Measurements from ENCODE around the gene ZSWIM6. TPM values are rescaled to one million over a fixed set of nuclear protein-coding genes. Genes with fewer than 3 reads are reported as not detected.
A peak's percentile ranks its signal among the peaks of the same experiment; 100 is the strongest.

ZSWIM6 gene
- total RNA-seq (2014; rRNA removed; shearing (Covaris generic)), result 0.06 TPM in 1 of 2 replicates, not detected in the other
- total RNA-seq (2022), result 0.17 and 0.18 TPM in 2 replicates
- Bru-seq, nascent RNA, result percentile 19 among the genes with signal in this experiment
- percentile 18 among the genes with signal in this experiment for BruChase-seq, experiment 1, labeled RNA remaining after a 6-hour chase
- BruChase-seq, experiment 2, labeled RNA remaining after a 2-hour chase, result percentile 19 among the genes with signal in this experiment
- long read RNA-seq, result 0 reads

DNA sequence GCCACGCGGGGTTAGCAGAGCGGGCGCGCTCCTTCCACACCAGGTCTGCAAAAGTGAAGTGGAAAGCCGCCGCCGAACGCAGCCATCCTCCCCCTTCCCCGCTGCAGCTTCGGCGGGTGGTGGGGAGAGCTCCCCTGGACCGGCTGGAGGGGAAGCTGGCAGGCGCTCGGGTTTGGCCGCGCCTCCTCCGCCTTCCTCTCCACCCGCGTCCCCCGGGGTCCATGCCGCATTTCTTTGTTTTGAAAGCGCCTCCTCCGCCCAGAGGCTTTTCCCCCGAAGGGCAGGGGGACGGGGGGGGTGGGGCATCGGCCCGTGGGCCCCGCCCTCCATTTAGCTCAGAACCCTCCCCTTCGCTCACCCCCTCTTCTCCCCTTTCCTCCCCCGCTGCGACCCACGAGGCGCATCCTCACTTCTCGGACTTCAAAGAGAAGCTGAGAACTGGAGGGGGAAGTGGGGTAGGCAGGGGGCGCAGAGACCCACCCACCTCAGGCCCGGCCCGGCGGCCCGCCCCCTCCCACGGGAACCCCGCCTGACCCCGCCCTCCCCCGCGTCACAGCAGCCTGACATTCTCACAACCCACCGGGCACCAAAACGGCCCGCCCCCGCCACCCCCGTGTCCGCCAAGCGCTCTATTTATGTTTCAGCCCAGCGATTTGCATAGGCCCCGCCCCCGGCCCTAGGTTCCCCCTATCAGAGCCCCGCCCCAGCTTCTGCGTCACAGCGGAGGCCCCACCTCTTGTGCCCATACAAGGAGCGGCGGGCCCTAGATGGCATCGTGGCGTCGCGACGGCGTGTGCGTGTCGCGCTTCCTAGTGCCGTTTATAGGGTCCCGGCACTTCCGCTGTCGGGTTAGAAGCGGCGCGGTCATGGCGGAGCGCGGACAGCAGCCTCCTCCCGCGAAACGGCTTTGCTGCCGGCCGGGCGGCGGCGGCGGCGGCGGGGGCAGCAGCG lies at the start of gene ZSWIM6:
TSS of gene ZSWIM6 (plus strand) at position 852 of the 951 bp plus-strand sequence. CDS start at position 867, 15 bp downstream.
- DNase-seq (ENCODE audit: low spot score), result peak; percentile 37
- no TSS peak for BruUV-seq (replicated peaks)
- intact Hi-C loops (cut with micrococcal nuclease; ENCODE audit: unreplicated experiment), result no loop called here
- Histone ChIP-seq H3K79me2 (ENCODE audit: insufficient read depth, low read depth, low read length) (no peaks in the 10 kb centered on the region), H3K9me3 (ENCODE audit: low read length) (no peaks in the 10 kb centered on the region), H3K9me2 (ENCODE audit: insufficient read depth, low read length) (no peaks in the 10 kb centered on the region), H4K20me1 (ENCODE audit: insufficient read depth, low read length) (no peaks in the 10 kb centered on the region), H3K4me1 (ENCODE audit: insufficient read depth, low read length, poor library complexity, severe bottlenecking) (no peaks in the 10 kb centered on the region), H3K4me3 (ENCODE audit: low read depth, low read length, poor library complexity, severe bottlenecking) (peak within 1 kb of the TSS; percentile 65), H3K27ac (ENCODE audit: low read depth, low read length, poor library complexity, severe bottlenecking) (no peak within 1 kb of the TSS), H3K4me2 (ENCODE audit: low read length) (peak within 1 kb of the TSS; percentile 90), H3K36me3 (ENCODE audit: insufficient read depth, low read length) (no peaks in the 10 kb centered on the region), H2AFZ (ENCODE audit: low read length) (peak within 1 kb of the TSS; percentile 72; the same call in 1 of the 2 replicates)
- ChIA-PET POLR2A (no interaction called here), CTCF (ENCODE audit: unreplicated experiment) (no interaction called here)
- TF ChIP-seq EZH2phosphoT487 (IDR thresholded peaks at IDR 0.05; ENCODE audit: borderline replicate concordance, low read depth, low read length), result no peak
- TF ChIP-seq, protein P1, sequence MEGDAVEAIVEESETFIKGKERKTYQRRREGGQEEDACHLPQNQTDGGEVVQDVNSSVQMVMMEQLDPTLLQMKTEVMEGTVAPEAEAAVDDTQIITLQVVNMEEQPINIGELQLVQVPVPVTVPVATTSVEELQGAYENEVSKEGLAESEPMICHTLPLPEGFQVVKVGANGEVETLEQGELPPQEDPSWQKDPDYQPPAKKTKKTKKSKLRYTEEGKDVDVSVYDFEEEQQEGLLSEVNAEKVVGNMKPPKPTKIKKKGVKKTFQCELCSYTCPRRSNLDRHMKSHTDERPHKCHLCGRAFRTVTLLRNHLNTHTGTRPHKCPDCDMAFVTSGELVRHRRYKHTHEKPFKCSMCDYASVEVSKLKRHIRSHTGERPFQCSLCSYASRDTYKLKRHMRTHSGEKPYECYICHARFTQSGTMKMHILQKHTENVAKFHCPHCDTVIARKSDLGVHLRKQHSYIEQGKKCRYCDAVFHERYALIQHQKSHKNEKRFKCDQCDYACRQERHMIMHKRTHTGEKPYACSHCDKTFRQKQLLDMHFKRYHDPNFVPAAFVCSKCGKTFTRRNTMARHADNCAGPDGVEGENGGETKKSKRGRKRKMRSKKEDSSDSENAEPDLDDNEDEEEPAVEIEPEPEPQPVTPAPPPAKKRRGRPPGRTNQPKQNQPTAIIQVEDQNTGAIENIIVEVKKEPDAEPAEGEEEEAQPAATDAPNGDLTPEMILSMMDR (conservative IDR thresholded peaks at IDR 0.05; ENCODE audit: low read length), result no peak

GRCh38 chr5:61283471-61283870 lies 48.6 kb upstream of the ZSWIM6 start:
- H4K20me1 ChIP-seq (ENCODE audit: insufficient read depth, low read length), result no peaks in the 10 kb centered on the region
- no TSS peak for BruUV-seq (replicated peaks)
- H3K79me2 ChIP-seq (ENCODE audit: insufficient read depth, low read depth, low read length), result no peaks in the 10 kb centered on the region
- ChIA-PET POLR2A (no interaction called here), CTCF (ENCODE audit: unreplicated experiment) (no interaction called here)
- no peak overlapping the region for H3K4me3 ChIP-seq (ENCODE audit: low read depth, low read length, poor library complexity, severe bottlenecking)
- H3K36me3 ChIP-seq (ENCODE audit: insufficient read depth, low read length), result no peaks in the 10 kb centered on the region
- no peak for DNase-seq (ENCODE audit: low spot score)
- no peaks in the 10 kb centered on the region for H3K4me1 ChIP-seq (ENCODE audit: insufficient read depth, low read length, poor library complexity, severe bottlenecking)
- intact Hi-C loops (cut with micrococcal nuclease; ENCODE audit: unreplicated experiment), result no loop called here
- no peak overlapping the region for H2AFZ ChIP-seq (ENCODE audit: low read length)
- no peak overlapping the region for H3K4me2 ChIP-seq (ENCODE audit: low read length)
- H3K9me3 ChIP-seq (ENCODE audit: low read length), result no peaks in the 10 kb centered on the region
- no peak for TF ChIP-seq EZH2phosphoT487 (IDR thresholded peaks at IDR 0.05; ENCODE audit: borderline replicate concordance, low read depth, low read length)
- TF ChIP-seq, protein P1 (conservative IDR thresholded peaks at IDR 0.05; ENCODE audit: low read length), result no peak
- no peaks in the 10 kb centered on the region for H3K9me2 ChIP-seq (ENCODE audit: insufficient read depth, low read length)
- no peak overlapping the region for H3K27ac ChIP-seq (ENCODE audit: low read depth, low read length, poor library complexity, severe bottlenecking)
